Measurements from ENCODE around the gene METAP1D.

DNA sequence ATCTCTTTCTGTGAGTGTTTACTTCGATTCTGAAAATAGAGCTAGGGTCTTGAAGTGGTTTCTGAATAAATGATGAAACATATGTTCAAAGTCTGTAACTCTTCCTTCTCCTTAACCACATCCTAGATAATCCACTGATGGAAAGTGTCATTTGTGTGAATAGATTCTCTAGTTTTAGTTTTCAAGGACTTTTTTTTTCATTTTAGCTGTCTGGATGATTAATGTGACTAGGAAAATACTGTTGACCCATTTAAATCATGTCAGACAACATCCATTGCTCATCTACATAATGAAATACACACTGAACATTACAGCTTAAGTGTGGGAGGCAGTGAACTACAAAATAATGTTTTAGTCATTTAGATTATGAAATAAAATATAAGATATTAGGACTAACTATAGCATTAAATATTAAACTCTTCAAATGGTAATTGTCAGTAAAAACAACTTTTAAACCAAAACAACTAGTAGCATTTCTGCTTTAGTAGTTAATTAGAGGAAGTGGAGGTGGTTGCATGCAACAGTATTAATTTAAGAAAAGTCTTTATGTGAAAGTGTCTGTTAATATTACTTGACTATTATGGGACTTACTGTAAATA, 46.4 kb downstream of the METAP1D start:
- TF ChIP-seq, protein P1, sequence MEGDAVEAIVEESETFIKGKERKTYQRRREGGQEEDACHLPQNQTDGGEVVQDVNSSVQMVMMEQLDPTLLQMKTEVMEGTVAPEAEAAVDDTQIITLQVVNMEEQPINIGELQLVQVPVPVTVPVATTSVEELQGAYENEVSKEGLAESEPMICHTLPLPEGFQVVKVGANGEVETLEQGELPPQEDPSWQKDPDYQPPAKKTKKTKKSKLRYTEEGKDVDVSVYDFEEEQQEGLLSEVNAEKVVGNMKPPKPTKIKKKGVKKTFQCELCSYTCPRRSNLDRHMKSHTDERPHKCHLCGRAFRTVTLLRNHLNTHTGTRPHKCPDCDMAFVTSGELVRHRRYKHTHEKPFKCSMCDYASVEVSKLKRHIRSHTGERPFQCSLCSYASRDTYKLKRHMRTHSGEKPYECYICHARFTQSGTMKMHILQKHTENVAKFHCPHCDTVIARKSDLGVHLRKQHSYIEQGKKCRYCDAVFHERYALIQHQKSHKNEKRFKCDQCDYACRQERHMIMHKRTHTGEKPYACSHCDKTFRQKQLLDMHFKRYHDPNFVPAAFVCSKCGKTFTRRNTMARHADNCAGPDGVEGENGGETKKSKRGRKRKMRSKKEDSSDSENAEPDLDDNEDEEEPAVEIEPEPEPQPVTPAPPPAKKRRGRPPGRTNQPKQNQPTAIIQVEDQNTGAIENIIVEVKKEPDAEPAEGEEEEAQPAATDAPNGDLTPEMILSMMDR (IDR thresholded peaks at IDR 0.05): no peak
- TF ChIP-seq POLR2AphosphoS5 (IDR thresholded peaks at IDR 0.05) (no peak), POLR2A (IDR thresholded peaks at IDR 0.05) (no peak)
